HG03575 (cell line): ENCODE results near the gene ABT1.

ENCODE experiments used
- ATAC-seq: cut with Tn5 transposase; IDR thresholded peaks from one replicate; pipeline ENCODE4 v1.9.1; 2021; ENCODE audit not compliant: unreplicated experiment, insufficient number of reproducible peaks, low FRiP score; ENCODE audit errors: extremely low read depth

ABT1 gene

GRCh38 chr6:26598267-26598666 is 1.5 kb downstream of the ABT1 start:
- ATAC-seq: no peak

GRCh38 chr6:26599134-26599533 is 2.4 kb downstream of the ABT1 start:
- ATAC-seq: no peak

GRCh38 chr6:26599591-26599990 is 2.8 kb downstream of the ABT1 start:
- ATAC-seq: no peak

- no peak for ATAC-seq
Observed at GRCh38 chr6:26600759-26601158, 4.0 kb downstream of the ABT1 start.

GRCh38 chr6:26602262-26602661 is 5.5 kb downstream of the ABT1 start:
- no peak for ATAC-seq

GRCh38 chr6:26604026-26604425 is 7.3 kb downstream of the ABT1 start:
- no peak for ATAC-seq

- ATAC-seq: no peak
Observed at GRCh38 chr6:26604797-26605196, 8.0 kb downstream of the ABT1 start.

- ATAC-seq: no peak
Observed at GRCh38 chr6:26607434-26608230, 10.9 kb downstream of the ABT1 start.

- ATAC-seq: no peak
Observed at GRCh38 chr6:26609463-26609862, 12.7 kb downstream of the ABT1 start.

GRCh38 chr6:26611599-26611998 is 14.8 kb downstream of the ABT1 start:
- no peak for ATAC-seq

- ATAC-seq: no peak
Observed at GRCh38 chr6:26613201-26613600, 16.4 kb downstream of the ABT1 start.

- no peak for ATAC-seq
Observed at GRCh38 chr6:26613689-26614683, 17.2 kb downstream of the ABT1 start.

GRCh38 chr6:26623339-26623859 is 26.6 kb downstream of the ABT1 start:
- ATAC-seq: no peak

GRCh38 chr6:26624557-26624956 is 27.8 kb downstream of the ABT1 start:
- ATAC-seq: no peak

- no peak for ATAC-seq
Observed at GRCh38 chr6:26627843-26628242, 31.1 kb downstream of the ABT1 start.

- ATAC-seq: no peak
Observed at GRCh38 chr6:26629359-26629758, 32.6 kb downstream of the ABT1 start.

GRCh38 chr6:26640806-26641205 is 44.1 kb downstream of the ABT1 start:
- ATAC-seq: no peak

- ATAC-seq: no peak
Observed at GRCh38 chr6:26646074-26646473, 49.3 kb downstream of the ABT1 start.
